ENCODE data around the gene SLC26A1. TPM values are rescaled to one million over a fixed set of nuclear protein-coding genes. Genes with fewer than 3 reads are reported as not detected.
A peak's percentile ranks its signal among the peaks of the same experiment; 100 is the strongest.

SLC26A1 gene
- total RNA-seq, 1 experiment from 2014 or later = 1.8 TPM

GRCh38 chr4:998096-998691 is 5.0 kb upstream of the SLC26A1 start:
- no peaks in the 10 kb centered on the region for H3K9me3 ChIP-seq (ENCODE audit: control insufficient read depth, insufficient read depth, low read depth, low read length)
- no peaks in the 10 kb centered on the region for H3K36me3 ChIP-seq (ENCODE audit: control insufficient read depth, insufficient read depth, low read length)
- intact Hi-C loops (cut with micrococcal nuclease; ENCODE audit: unreplicated experiment) (no loop called here), in situ Hi-C loops (cut with HindIII; ENCODE audit: low pct_unique_long_range_greater_than_20kb, low sequenced_read_pairs) (no loop called here)
- TF ChIP-seq REST (IDR thresholded peaks at IDR 0.05; ENCODE audit: insufficient read depth in 1 of 2, low read depth in 2 of 2, low read length in 1 of 2) (no peak), POLR2AphosphoS5 (IDR thresholded peaks at IDR 0.05; ENCODE audit: low read depth, low read length) (no peak), SIN3A (IDR thresholded peaks at IDR 0.05; ENCODE audit: borderline replicate concordance, insufficient read depth, low read depth, low read length) (no peak), CTCF (IDR thresholded peaks at IDR 0.05) (no peak), TCF7L2 (IDR thresholded peaks at IDR 0.05; ENCODE audit: low read depth, low read length) (no peak)
- no TSS peak for BruUV-seq (replicated peaks)
- no peaks in the 10 kb centered on the region for H3K27me3 ChIP-seq (ENCODE audit: control insufficient read depth, insufficient read depth, low read length)
- ChIA-PET POLR2A (no interaction called here), CTCF (no interaction called here)
- H3K27ac ChIP-seq (ENCODE audit: low read length) = no peak overlapping the region
- H3K4me1 ChIP-seq (ENCODE audit: control insufficient read depth, insufficient read depth, low read length) = peaks cover 9% of the 10 kb centered on the region
- ATAC-seq (no peak), DNase-seq (ENCODE audit: low read depth, low spot score) (no peak)
- H3K4me3 ChIP-seq (ENCODE audit: low read depth in 2 of 2, low read length in 2 of 2) = peak overlapping the region in 1 of 2 experiments; percentile 38; a peak in 2 of 4 replicates

- POLR2A ChIA-PET = no interaction called here
- Histone ChIP-seq H3K4me1 (ENCODE audit: control insufficient read depth, insufficient read depth, low read length) (peaks cover 14% of the 10 kb centered on the region), H3K9me3 (ENCODE audit: control insufficient read depth, insufficient read depth, low read depth, low read length) (no peaks in the 10 kb centered on the region), H3K27me3 (ENCODE audit: control insufficient read depth, insufficient read depth, low read length) (no peaks in the 10 kb centered on the region), H3K4me3 (ENCODE audit: low read depth in 2 of 2, low read length in 2 of 2) (peak overlapping the region; percentile 34 to 38), H3K27ac (ENCODE audit: low read length) (no peak overlapping the region), H3K36me3 (ENCODE audit: control insufficient read depth, insufficient read depth, low read length) (no peaks in the 10 kb centered on the region)
- no peak for TF ChIP-seq POLR2AphosphoS5 (IDR thresholded peaks at IDR 0.05; ENCODE audit: low read depth, low read length)
- in situ Hi-C loops (cut with HindIII; ENCODE audit: low pct_unique_long_range_greater_than_20kb, low sequenced_read_pairs) (no loop called here), intact Hi-C loops (cut with micrococcal nuclease; ENCODE audit: unreplicated experiment) (no loop called here)
- no peak for DNase-seq (ENCODE audit: low read depth, low spot score)
- BruUV-seq (replicated peaks) = no TSS peak
- peak; percentile 14; the same call in 1 of the 2 replicates for ATAC-seq
- CTCF ChIA-PET = no interaction called here
Measured at GRCh38 chr4:997375-998071, 4.3 kb upstream of the SLC26A1 start.

- CTCF ChIA-PET = no interaction called here
- ATAC-seq = no peak
- no peak overlapping the region for H3K27ac ChIP-seq (ENCODE audit: low read length)
- no peaks in the 10 kb centered on the region for H3K27me3 ChIP-seq (ENCODE audit: control insufficient read depth, insufficient read depth, low read length)
- no peak for TF ChIP-seq REST (IDR thresholded peaks at IDR 0.05; ENCODE audit: insufficient read depth in 1 of 2, low read depth in 2 of 2, low read length in 1 of 2)
- no peak for TF ChIP-seq TCF7L2 (IDR thresholded peaks at IDR 0.05; ENCODE audit: low read depth, low read length)
- TF ChIP-seq POLR2AphosphoS5 (IDR thresholded peaks at IDR 0.05; ENCODE audit: low read depth, low read length) = no peak
- intact Hi-C loops (cut with micrococcal nuclease; ENCODE audit: unreplicated experiment) (no loop called here), in situ Hi-C loops (cut with HindIII; ENCODE audit: low pct_unique_long_range_greater_than_20kb, low sequenced_read_pairs) (no loop called here)
- no peaks in the 10 kb centered on the region for H3K36me3 ChIP-seq (ENCODE audit: control insufficient read depth, insufficient read depth, low read length)
- no peaks in the 10 kb centered on the region for H3K9me3 ChIP-seq (ENCODE audit: control insufficient read depth, insufficient read depth, low read depth, low read length)
- POLR2A ChIA-PET = no interaction called here
- H3K4me1 ChIP-seq (ENCODE audit: control insufficient read depth, insufficient read depth, low read length) = peaks cover 18% of the 10 kb centered on the region
- no TSS peak for BruUV-seq (replicated peaks)
- H3K4me3 ChIP-seq (ENCODE audit: low read depth in 2 of 2, low read length in 2 of 2) = peak overlapping the region; percentile 17 to 31; a peak in 3 of 4 replicates
- no peak for DNase-seq (ENCODE audit: low read depth, low spot score)
Measured at GRCh38 chr4:996997-997374, 3.8 kb upstream of the SLC26A1 start.

Measured in Panc1 (cell line).